Body of pancreas (tissue), 4 donors: ENCODE data around the gene KCTD4. TPM values are rescaled to one million over a fixed set of nuclear protein-coding genes. Genes with fewer than 3 reads are reported as not detected.

Source experiments
- ATAC-seq: fragments of 150-250 bp; one replicate; pipeline ENCODE4 v1.9.1; 2016
- DNase-seq, 4 donors: peaks; one replicate each; pipeline ENCODE4 v3.0.0-alpha.2; 2019
- H3K27ac ChIP-seq, 4 donors: fragments of 200-600 bp; sonication (generic); 1 replicate in 3 of 4; 2 replicates in 1 of 4; pipeline versions ENCODE4 v1.5.1 to v1.6.1; 2016 to 2019; ENCODE audit warnings: mild to moderate bottlenecking in 1 of 4, mixed read lengths in 1 of 4, moderate library complexity in 1 of 4
- H3K27me3 ChIP-seq, 2 donors: fragments of 200-600 bp; sonication (generic); one replicate each; pipeline ENCODE4 v1.6.0; 2016; ENCODE audit warnings: mild to moderate bottlenecking in 1 of 2
- H3K36me3 ChIP-seq, 2 donors: fragments of 200-600 bp; sonication (generic); replicated peaks in 1 of 2; 2 replicates each; pipeline ENCODE4 v1.5.1; 2016; ENCODE audit warnings: low read depth in 2 of 2; ENCODE audit not compliant: insufficient read depth in 1 of 2
- H3K4me1 ChIP-seq: fragments of 200-600 bp; sonication (generic); one replicate; pipeline ENCODE4 v1.6.0; 2016
- H3K4me3 ChIP-seq, 2 donors: fragments of 200-600 bp; sonication (generic); 1 replicate in 1 of 2; 2 replicates in 1 of 2; pipeline ENCODE4 v1.5.1; 2016 to 2019
- H3K9me3 ChIP-seq, 3 donors: fragments of 200-600 bp; sonication (generic); 1 replicate in 2 of 3; 2 replicates in 1 of 3; pipeline ENCODE4 v1.5.1; 2016
- CTCF ChIP-seq, 7 experiments: fragments of 450-650 bp in 4 of 7; fragments of 200-600 bp in 3 of 7; sonication (generic) in 3 of 7; IDR thresholded peaks; one replicate each; pipeline ENCODE4 v1.5.1; 2016 to 2019; ENCODE audit warnings: antibody characterized with exemption in 7 of 7
- POLR2A ChIP-seq, 3 donors: fragments of 450-650 bp; IDR thresholded peaks; one replicate each; pipeline ENCODE4 v1.6.1; 2016; ENCODE audit warnings: antibody characterized with exemption in 3 of 3, mild to moderate bottlenecking in 2 of 3
- WGBS, 2 donors: methylation state at CpG; one replicate each; pipeline ENCODE4 v1.1.5; 2017; 5-methylcytosine and 5-hydroxymethylcytosine counted together
- intact Hi-C: fragments of 100-400 bp; cut with DNase I; formaldehyde crosslinking; loops from one replicate; pipeline ENCODE4 v1.15.1; 2023
- total RNA-seq, 2 donors: library from RNA; depleted of rRNA; stranded (reverse); fragments of >200 nt; gene quantifications; one replicate each; pipeline ENCODE4 v1.1.0, GENCODE V29; 2016

KCTD4 gene
- total RNA-seq, 2 donors from 2014 or later: not detected

GRCh38 chr13:45219123-45219891 is 18.5 kb upstream of the KCTD4 start:
- Histone ChIP-seq H3K4me1 (no peaks in the 10 kb centered on the region), H3K36me3 (no peaks in the 10 kb centered on the region), H3K9me3 (no peaks in the 10 kb centered on the region), H3K27ac (peak overlapping the region in 2 of 4 donors; percentile 8 to 60), H3K4me3 (no peak overlapping the region), H3K27me3 (no peaks in the 10 kb centered on the region)
- intact Hi-C loops: no loop called here
- DNase-seq: peak in 1 of 4 donors; percentile 11
- ATAC-seq: peak; percentile 68
- no peak for TF ChIP-seq POLR2A (IDR thresholded peaks at IDR 0.05)
- TF ChIP-seq CTCF (IDR thresholded peaks at IDR 0.05): no peak
- WGBS, 2 donors: 32 to 36% methylated on average over 5 of the region's 5 CpGs

- peak overlapping the region in 2 of 4 donors; percentile 8 to 60 for H3K27ac ChIP-seq
- 88 to 95% methylated on average over 1 of the region's 1 CpG for WGBS, 2 donors
- H3K36me3 ChIP-seq: no peaks in the 10 kb centered on the region
- no peaks in the 10 kb centered on the region for H3K27me3 ChIP-seq
- TF ChIP-seq CTCF (IDR thresholded peaks at IDR 0.05) (no peak), POLR2A (IDR thresholded peaks at IDR 0.05) (no peak)
- no peaks in the 10 kb centered on the region for H3K9me3 ChIP-seq
- intact Hi-C loops: no loop called here
- DNase-seq (no peak), ATAC-seq (no peak)
- H3K4me3 ChIP-seq: no peak overlapping the region
- H3K4me1 ChIP-seq: no peaks in the 10 kb centered on the region
These were observed 17.8 kb upstream of the KCTD4 start for GRCh38 chr13:45218689-45219088.

GRCh38 chr13:45216193-45216592 is 15.3 kb upstream of the KCTD4 start:
- Histone ChIP-seq H3K36me3 (no peaks in the 10 kb centered on the region), H3K27ac (no peak overlapping the region), H3K4me3 (no peak overlapping the region), H3K9me3 (no peaks in the 10 kb centered on the region), H3K27me3 (no peaks in the 10 kb centered on the region), H3K4me1 (no peaks in the 10 kb centered on the region)
- ATAC-seq (no peak), DNase-seq (no peak)
- intact Hi-C loops: no loop called here
- WGBS, 2 donors: 87 to 92% methylated on average over 4 of the region's 4 CpGs
- TF ChIP-seq POLR2A (IDR thresholded peaks at IDR 0.05) (no peak), CTCF (IDR thresholded peaks at IDR 0.05) (no peak)

GRCh38 chr13:45215392-45216077 is 14.7 kb upstream of the KCTD4 start:
- Histone ChIP-seq H3K4me1 (no peaks in the 10 kb centered on the region), H3K4me3 (no peak overlapping the region), H3K9me3 (no peaks in the 10 kb centered on the region), H3K27ac (no peak overlapping the region), H3K27me3 (no peaks in the 10 kb centered on the region), H3K36me3 (no peaks in the 10 kb centered on the region)
- WGBS, 2 donors: 93 to 95% methylated on average over 9 of the region's 9 CpGs
- ATAC-seq (no peak), DNase-seq (no peak)
- no peak for TF ChIP-seq CTCF (IDR thresholded peaks at IDR 0.05)
- TF ChIP-seq POLR2A (IDR thresholded peaks at IDR 0.05): no peak
- intact Hi-C loops: no loop called here
